HepG2 (cell line): Measurements from ENCODE around the gene TBXA2R. TPM values are rescaled to one million over a fixed set of nuclear protein-coding genes. Genes with fewer than 3 reads are reported as not detected.

Experiments
- ATRX ChIP-seq: sonication (generic); formaldehyde crosslinking; IDR thresholded peaks from 2 replicates; pipeline ENCODE4 v1.4.0; 2020; ENCODE audit warnings: missing genetic modification reagents, borderline replicate concordance
- BCL3 ChIP-seq: sonication (generic); formaldehyde crosslinking; IDR thresholded peaks from 2 replicates; pipeline ENCODE4 v1.5.1; 2020; ENCODE audit warnings: mild to moderate bottlenecking, missing genetic modification reagents, moderate library complexity
- FIP1L1 ChIP-seq: fragments of 200-400 bp; formaldehyde crosslinking; IDR thresholded peaks from 2 replicates; pipeline ENCODE4 v1.6.1; 2018; ENCODE audit warnings: low read depth, mild to moderate bottlenecking, low read length, moderate library complexity, borderline replicate concordance; ENCODE audit not compliant: insufficient read depth
- HMG20B ChIP-seq: conservative IDR thresholded peaks from 2 replicates; pipeline ENCODE4 v1.6.1; 2016; ENCODE audit warnings: missing genetic modification reagents, missing compliant biosample characterization
- KDM4B ChIP-seq: sonication (generic); formaldehyde crosslinking; IDR thresholded peaks from 2 replicates; pipeline ENCODE4 v1.4.0; 2020; ENCODE audit warnings: missing genetic modification reagents
- MEIS2 ChIP-seq: sonication (generic); formaldehyde crosslinking; IDR thresholded peaks from 2 replicates; pipeline ENCODE4 v1.9.0; 2021; ENCODE audit warnings: mild to moderate bottlenecking, missing genetic modification reagents
- YEATS4 ChIP-seq: sonication (generic); formaldehyde crosslinking; IDR thresholded peaks from 2 replicates; pipeline ENCODE4 v1.4.0; 2020; ENCODE audit warnings: missing genetic modification reagents, borderline replicate concordance
- ZNF230 ChIP-seq: sonication (generic); formaldehyde crosslinking; IDR thresholded peaks from 2 replicates; pipeline ENCODE4 v1.4.0; 2020; ENCODE audit warnings: mild to moderate bottlenecking, missing genetic modification reagents
- ZNF484 ChIP-seq: sonication (generic); formaldehyde crosslinking; IDR thresholded peaks from 2 replicates; pipeline ENCODE4 v1.5.1; 2020; ENCODE audit warnings: mild to moderate bottlenecking, low read depth, missing genetic modification reagents, borderline replicate concordance
- ZNF607 ChIP-seq: sonication (generic); formaldehyde crosslinking; IDR thresholded peaks from 2 replicates; pipeline ENCODE4 v1.5.1; 2020; ENCODE audit warnings: missing genetic modification reagents, mild to moderate bottlenecking, borderline replicate concordance
- ZZZ3 ChIP-seq: sonication (generic); formaldehyde crosslinking; IDR thresholded peaks from 2 replicates; pipeline ENCODE4 v1.4.0; 2020; ENCODE audit warnings: missing genetic modification reagents, mild to moderate bottlenecking, borderline replicate concordance
- polyA plus RNA-seq, 8 experiments: library from polyadenylated mRNA; depleted of rRNA in 3 of 8; stranded (reverse) in 7 of 8; unstranded in 1 of 8; fragments of >200 nt; fragmentation: Illumina TruSeq in 4 of 8; extraction: Trizol in 4 of 8; gene quantifications; 2 replicates each; pipeline versions ENCODE4 v1.2.1 to v1.2.3, GENCODE V29; 2011 to 2016; ENCODE audit warnings: low read depth in 4 of 8, missing spikeins in 1 of 8, mixed read lengths in 1 of 8; ENCODE audit not compliant: insufficient read depth in 1 of 8
- total RNA-seq, 5 experiments: library from RNA; depleted of rRNA; stranded (reverse); fragments of >200 nt; fragmentation: Illumina TruSeq; extraction: Trizol; gene quantifications; 2 replicates each; pipeline ENCODE4 v1.2.3, GENCODE V29; 2016; ENCODE audit warnings: low read depth in 1 of 5
- TF ChIP-seq, protein P1 (sequence below): sonication (generic); formaldehyde crosslinking; IDR thresholded peaks from 2 replicates; pipeline ENCODE4 v1.5.1; 2020; ENCODE audit warnings: mild to moderate bottlenecking, missing genetic modification reagents, moderate library complexity
- TF ChIP-seq, protein P2 (sequence below): sonication (generic); formaldehyde crosslinking; IDR thresholded peaks from 2 replicates; pipeline ENCODE4 v1.5.1; 2020; ENCODE audit warnings: mild to moderate bottlenecking, moderate library complexity, missing genetic modification reagents
- TF ChIP-seq, protein P3 (sequence below): sonication (generic); formaldehyde crosslinking; IDR thresholded peaks from 2 replicates; pipeline ENCODE4 v1.5.0; 2020; ENCODE audit warnings: mild to moderate bottlenecking, missing genetic modification reagents
- TF ChIP-seq, protein P4 (sequence below): sonication (generic); formaldehyde crosslinking; IDR thresholded peaks from 2 replicates; pipeline ENCODE4 v1.4.0; 2020; ENCODE audit warnings: mild to moderate bottlenecking, missing genetic modification reagents

The TBXA2R gene
- total and polyA plus RNA-seq, 2 of the 13 experiments (the other 11 are each of a cell fraction or from before 2014, with no cell fraction given): 0.09 TPM; not detected in 1

DNA sequence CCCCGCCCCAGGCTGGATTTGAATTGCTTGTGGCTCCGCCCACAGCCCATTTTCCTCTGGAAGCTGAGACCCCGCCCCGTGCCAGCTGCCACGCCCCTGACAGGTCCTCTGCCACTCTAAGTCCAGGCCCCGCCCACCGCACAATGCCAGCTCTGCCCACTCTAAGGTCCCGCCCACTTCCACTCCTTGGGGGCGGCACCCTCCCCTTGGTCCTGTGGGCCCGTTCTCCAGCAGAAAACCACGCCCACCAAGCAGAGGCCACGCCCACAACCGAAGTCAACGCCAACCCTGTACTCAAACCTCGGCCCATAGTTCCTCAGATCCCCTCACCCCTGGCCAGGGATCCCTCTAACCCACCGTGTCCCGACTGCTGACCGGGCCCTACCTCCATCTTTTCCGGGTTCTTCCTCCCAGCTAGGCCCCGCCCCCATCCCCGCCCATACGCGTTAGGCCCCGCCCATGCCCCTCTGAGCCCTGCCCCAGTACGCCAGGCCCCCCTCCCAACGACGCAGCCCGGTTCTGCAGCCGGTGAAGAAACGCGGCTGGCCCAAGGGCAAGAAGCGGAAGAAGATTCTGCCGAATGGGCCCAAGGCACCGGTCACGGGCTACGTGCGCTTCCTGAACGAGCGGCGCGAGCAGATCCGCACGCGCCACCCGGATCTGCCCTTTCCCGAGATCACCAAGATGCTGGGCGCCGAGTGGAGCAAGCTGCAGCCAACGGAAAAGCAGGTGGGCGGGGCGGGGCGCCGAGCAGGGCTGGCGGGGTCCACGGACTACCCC is 32.6 kb downstream of the TBXA2R start (continued):
- TF ChIP-seq YEATS4 (CRISPR knock-in tag): 0 out of 2 replicates have a peak, but pooled peaks have one; percentile 37
- TF ChIP-seq KDM4B (CRISPR knock-in tag): no peak
- no peak for TF ChIP-seq ZZZ3 (CRISPR knock-in tag)
- TF ChIP-seq FIP1L1: no peak
- TF ChIP-seq, protein P1, sequence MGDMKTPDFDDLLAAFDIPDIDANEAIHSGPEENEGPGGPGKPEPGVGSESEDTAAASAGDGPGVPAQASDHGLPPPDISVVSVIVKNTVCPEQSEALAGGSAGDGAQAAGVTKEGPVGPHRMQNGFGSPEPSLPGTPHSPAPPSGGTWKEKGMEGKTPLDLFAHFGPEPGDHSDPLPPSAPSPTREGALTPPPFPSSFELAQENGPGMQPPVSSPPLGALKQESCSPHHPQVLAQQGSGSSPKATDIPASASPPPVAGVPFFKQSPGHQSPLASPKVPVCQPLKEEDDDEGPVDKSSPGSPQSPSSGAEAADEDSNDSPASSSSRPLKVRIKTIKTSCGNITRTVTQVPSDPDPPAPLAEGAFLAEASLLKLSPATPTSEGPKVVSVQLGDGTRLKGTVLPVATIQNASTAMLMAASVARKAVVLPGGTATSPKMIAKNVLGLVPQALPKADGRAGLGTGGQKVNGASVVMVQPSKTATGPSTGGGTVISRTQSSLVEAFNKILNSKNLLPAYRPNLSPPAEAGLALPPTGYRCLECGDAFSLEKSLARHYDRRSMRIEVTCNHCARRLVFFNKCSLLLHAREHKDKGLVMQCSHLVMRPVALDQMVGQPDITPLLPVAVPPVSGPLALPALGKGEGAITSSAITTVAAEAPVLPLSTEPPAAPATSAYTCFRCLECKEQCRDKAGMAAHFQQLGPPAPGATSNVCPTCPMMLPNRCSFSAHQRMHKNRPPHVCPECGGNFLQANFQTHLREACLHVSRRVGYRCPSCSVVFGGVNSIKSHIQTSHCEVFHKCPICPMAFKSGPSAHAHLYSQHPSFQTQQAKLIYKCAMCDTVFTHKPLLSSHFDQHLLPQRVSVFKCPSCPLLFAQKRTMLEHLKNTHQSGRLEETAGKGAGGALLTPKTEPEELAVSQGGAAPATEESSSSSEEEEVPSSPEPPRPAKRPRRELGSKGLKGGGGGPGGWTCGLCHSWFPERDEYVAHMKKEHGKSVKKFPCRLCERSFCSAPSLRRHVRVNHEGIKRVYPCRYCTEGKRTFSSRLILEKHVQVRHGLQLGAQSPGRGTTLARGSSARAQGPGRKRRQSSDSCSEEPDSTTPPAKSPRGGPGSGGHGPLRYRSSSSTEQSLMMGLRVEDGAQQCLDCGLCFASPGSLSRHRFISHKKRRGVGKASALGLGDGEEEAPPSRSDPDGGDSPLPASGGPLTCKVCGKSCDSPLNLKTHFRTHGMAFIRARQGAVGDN (CRISPR knock-in tag): peak; percentile 31; the same call in 1 of the 2 replicates
- TF ChIP-seq, protein P2, sequence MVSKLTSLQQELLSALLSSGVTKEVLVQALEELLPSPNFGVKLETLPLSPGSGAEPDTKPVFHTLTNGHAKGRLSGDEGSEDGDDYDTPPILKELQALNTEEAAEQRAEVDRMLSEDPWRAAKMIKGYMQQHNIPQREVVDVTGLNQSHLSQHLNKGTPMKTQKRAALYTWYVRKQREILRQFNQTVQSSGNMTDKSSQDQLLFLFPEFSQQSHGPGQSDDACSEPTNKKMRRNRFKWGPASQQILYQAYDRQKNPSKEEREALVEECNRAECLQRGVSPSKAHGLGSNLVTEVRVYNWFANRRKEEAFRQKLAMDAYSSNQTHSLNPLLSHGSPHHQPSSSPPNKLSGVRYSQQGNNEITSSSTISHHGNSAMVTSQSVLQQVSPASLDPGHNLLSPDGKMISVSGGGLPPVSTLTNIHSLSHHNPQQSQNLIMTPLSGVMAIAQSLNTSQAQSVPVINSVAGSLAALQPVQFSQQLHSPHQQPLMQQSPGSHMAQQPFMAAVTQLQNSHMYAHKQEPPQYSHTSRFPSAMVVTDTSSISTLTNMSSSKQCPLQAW (CRISPR knock-in tag): no peak
- TF ChIP-seq ZNF607 (CRISPR knock-in tag): no peak
- TF ChIP-seq, protein P3, sequence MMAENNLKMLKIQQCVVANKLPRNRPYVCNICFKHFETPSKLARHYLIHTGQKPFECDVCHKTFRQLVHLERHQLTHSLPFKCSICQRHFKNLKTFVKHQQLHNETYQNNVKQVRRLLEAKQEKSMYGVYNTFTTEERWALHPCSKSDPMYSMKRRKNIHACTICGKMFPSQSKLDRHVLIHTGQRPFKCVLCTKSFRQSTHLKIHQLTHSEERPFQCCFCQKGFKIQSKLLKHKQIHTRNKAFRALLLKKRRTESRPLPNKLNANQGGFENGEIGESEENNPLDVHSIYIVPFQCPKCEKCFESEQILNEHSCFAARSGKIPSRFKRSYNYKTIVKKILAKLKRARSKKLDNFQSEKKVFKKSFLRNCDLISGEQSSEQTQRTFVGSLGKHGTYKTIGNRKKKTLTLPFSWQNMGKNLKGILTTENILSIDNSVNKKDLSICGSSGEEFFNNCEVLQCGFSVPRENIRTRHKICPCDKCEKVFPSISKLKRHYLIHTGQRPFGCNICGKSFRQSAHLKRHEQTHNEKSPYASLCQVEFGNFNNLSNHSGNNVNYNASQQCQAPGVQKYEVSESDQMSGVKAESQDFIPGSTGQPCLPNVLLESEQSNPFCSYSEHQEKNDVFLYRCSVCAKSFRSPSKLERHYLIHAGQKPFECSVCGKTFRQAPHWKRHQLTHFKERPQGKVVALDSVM (CRISPR knock-in tag): no peak
- TF ChIP-seq HMG20B: no peak
- TF ChIP-seq MEIS2 (CRISPR knock-in tag): no peak
- no peak for TF ChIP-seq ZNF484 (CRISPR knock-in tag)
- TF ChIP-seq ATRX (CRISPR knock-in tag): no peak
- TF ChIP-seq, protein P4, sequence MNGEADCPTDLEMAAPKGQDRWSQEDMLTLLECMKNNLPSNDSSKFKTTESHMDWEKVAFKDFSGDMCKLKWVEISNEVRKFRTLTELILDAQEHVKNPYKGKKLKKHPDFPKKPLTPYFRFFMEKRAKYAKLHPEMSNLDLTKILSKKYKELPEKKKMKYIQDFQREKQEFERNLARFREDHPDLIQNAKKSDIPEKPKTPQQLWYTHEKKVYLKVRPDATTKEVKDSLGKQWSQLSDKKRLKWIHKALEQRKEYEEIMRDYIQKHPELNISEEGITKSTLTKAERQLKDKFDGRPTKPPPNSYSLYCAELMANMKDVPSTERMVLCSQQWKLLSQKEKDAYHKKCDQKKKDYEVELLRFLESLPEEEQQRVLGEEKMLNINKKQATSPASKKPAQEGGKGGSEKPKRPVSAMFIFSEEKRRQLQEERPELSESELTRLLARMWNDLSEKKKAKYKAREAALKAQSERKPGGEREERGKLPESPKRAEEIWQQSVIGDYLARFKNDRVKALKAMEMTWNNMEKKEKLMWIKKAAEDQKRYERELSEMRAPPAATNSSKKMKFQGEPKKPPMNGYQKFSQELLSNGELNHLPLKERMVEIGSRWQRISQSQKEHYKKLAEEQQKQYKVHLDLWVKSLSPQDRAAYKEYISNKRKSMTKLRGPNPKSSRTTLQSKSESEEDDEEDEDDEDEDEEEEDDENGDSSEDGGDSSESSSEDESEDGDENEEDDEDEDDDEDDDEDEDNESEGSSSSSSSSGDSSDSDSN (CRISPR knock-in tag): no peak
- TF ChIP-seq ZNF230: no peak
- TF ChIP-seq BCL3 (CRISPR knock-in tag): no peak
